SU-DHL-6 (cell line): ENCODE results near the gene N4BP2.

Experiments
- H2AFZ ChIP-seq: fragments of 200-600 bp; sonication (generic); 2 replicates; pipeline ENCODE4 v1.6.1; 2014; ENCODE audit warnings: low read depth, mild to moderate bottlenecking, moderate library complexity, mixed read lengths, antibody characterized with exemption, low read length; ENCODE audit not compliant: severe bottlenecking
- H3F3A ChIP-seq: fragments of 200-600 bp; shearing (Covaris generic); 2 replicates; pipeline ENCODE4 v1.6.0; 2016; ENCODE audit warnings: antibody characterized with exemption, mild to moderate bottlenecking; ENCODE audit not compliant: insufficient read depth
- H3K27ac ChIP-seq: fragments of 200-600 bp; sonication (generic); 2 replicates; pipeline ENCODE4 v1.5.1; 2016; ENCODE audit warnings: low read depth, mild to moderate bottlenecking, low read length, moderate library complexity, mixed read lengths
- H3K27me3 ChIP-seq: fragments of 200-600 bp; sonication (generic), shearing (Covaris generic); 2 replicates; pipeline ENCODE4 v1.6.0; 2014; ENCODE audit warnings: mild to moderate bottlenecking, low read length
- H3K36me3 ChIP-seq: fragments of 200-600 bp; sonication (generic); 2 replicates; pipeline ENCODE4 v1.6.1; 2014; ENCODE audit warnings: mild to moderate bottlenecking, low read length, mixed read lengths
- H3K4me2 ChIP-seq: fragments of 300-600, 200-600 bp; shearing (Covaris generic), sonication (generic); 2 replicates; pipeline ENCODE4 v1.6.0; 2014; ENCODE audit warnings: low read length, low read depth, mild to moderate bottlenecking; ENCODE audit not compliant: poor library complexity, severe bottlenecking
- H3K4me3 ChIP-seq: fragments of 200-600 bp; sonication (generic); 2 replicates; pipeline ENCODE4 v1.5.1; 2014; ENCODE audit warnings: antibody characterized with exemption, low read length, mild to moderate bottlenecking, mixed read lengths; ENCODE audit not compliant: insufficient read depth, poor library complexity, severe bottlenecking
- H3K79me2 ChIP-seq: fragments of 200-600 bp; sonication (generic); 2 replicates; pipeline ENCODE4 v1.6.1; 2014; ENCODE audit warnings: mild to moderate bottlenecking, low read length, moderate library complexity; ENCODE audit not compliant: insufficient read depth
- H3K9ac ChIP-seq: fragments of 200-600 bp; sonication (generic); 2 replicates; pipeline ENCODE4 v1.7.0; 2014; ENCODE audit warnings: mild to moderate bottlenecking, low read length
- H3K9me2 ChIP-seq: fragments of 200-600 bp; sonication (generic); replicated peaks from 2 replicates; pipeline ENCODE4 v1.6.1; 2014; ENCODE audit warnings: low read length; ENCODE audit not compliant: insufficient read depth
- H3K9me3 ChIP-seq: fragments of 200-600 bp; sonication (generic); 2 replicates; pipeline ENCODE4 v1.6.1; 2014; ENCODE audit warnings: low read length, mixed read lengths; ENCODE audit not compliant: insufficient read depth
- H4K20me1 ChIP-seq: fragments of 200-600 bp; sonication (generic); 2 replicates; pipeline ENCODE4 v1.6.1; 2014; ENCODE audit warnings: low read depth, mild to moderate bottlenecking, antibody characterized with exemption, low read length, moderate library complexity, mixed read lengths
- CTCF ChIP-seq: fragments of 200-600 bp; sonication (generic); IDR thresholded peaks from one replicate; pipeline ENCODE4 v1.5.1; 2017; ENCODE audit warnings: antibody characterized with exemption, mild to moderate bottlenecking, low read length, moderate library complexity; ENCODE audit not compliant: insufficient read depth, poor library complexity, severe bottlenecking
- EZH2phosphoT487 ChIP-seq: fragments of 200-600 bp; sonication (generic), shearing (Covaris generic); conservative IDR thresholded peaks from 2 replicates; pipeline ENCODE4 v1.6.1; 2018; ENCODE audit warnings: mild to moderate bottlenecking, antibody characterized with exemption, low read length, moderate library complexity, mixed read lengths

Gene N4BP2

GRCh38 chr4:40053161-40053560 is 3.5 kb upstream of the N4BP2 start:
- Histone ChIP-seq H3F3A (peaks cover 16% of the 10 kb centered on the region), H4K20me1 (no peaks in the 10 kb centered on the region), H3K4me3 (no peak overlapping the region), H3K79me2 (0 out of 2 replicates have a peak, but pooled peaks cover 2% of the 10 kb centered on the region), H3K9me2 (no peaks in the 10 kb centered on the region), H3K27me3 (no peaks in the 10 kb centered on the region), H2AFZ (no peak overlapping the region), H3K36me3 (no peaks in the 10 kb centered on the region), H3K4me2 (no peak overlapping the region), H3K9me3 (no peaks in the 10 kb centered on the region), H3K27ac (no peak overlapping the region), H3K9ac (no peak overlapping the region)
- TF ChIP-seq EZH2phosphoT487 (no peak), CTCF (no peak)

- Histone ChIP-seq H3K4me2 (peak overlapping the region; percentile 96), H3K9me2 (no peaks in the 10 kb centered on the region), H3K79me2 (0 out of 2 replicates have a peak, but pooled peaks cover 4% of the 10 kb centered on the region), H3K27me3 (no peaks in the 10 kb centered on the region), H3F3A (peaks cover 16% of the 10 kb centered on the region), H3K27ac (peak overlapping the region; percentile 16), H2AFZ (peak overlapping the region; percentile 98), H3K36me3 (no peaks in the 10 kb centered on the region), H3K9me3 (no peaks in the 10 kb centered on the region), H3K4me3 (peak overlapping the region; percentile 68), H4K20me1 (no peaks in the 10 kb centered on the region), H3K9ac (peak overlapping the region; percentile 81)
- TF ChIP-seq EZH2phosphoT487 (no peak), CTCF (no peak)
Measured at GRCh38 chr4:40055511-40055862, 1.2 kb upstream of the N4BP2 start.

- no peaks in the 10 kb centered on the region for H3K36me3 ChIP-seq
- no peaks in the 10 kb centered on the region for H3K9me3 ChIP-seq
- 0 out of 2 replicates have a peak, but pooled peaks cover 4% of the 10 kb centered on the region for H3K79me2 ChIP-seq
- peak overlapping the region; percentile 53 for H3K27ac ChIP-seq
- H3K27me3 ChIP-seq, result no peaks in the 10 kb centered on the region
- H3K9ac ChIP-seq, result peak overlapping the region; percentile 81
- no peak for TF ChIP-seq EZH2phosphoT487
- no peak for TF ChIP-seq CTCF
- H3K9me2 ChIP-seq, result no peaks in the 10 kb centered on the region
- no peaks in the 10 kb centered on the region for H4K20me1 ChIP-seq
- peaks cover 16% of the 10 kb centered on the region for H3F3A ChIP-seq
- H3K4me3 ChIP-seq, result peak overlapping the region; percentile 68
- H2AFZ ChIP-seq, result peak overlapping the region; percentile 98
- H3K4me2 ChIP-seq, result peak overlapping the region; percentile 96
Measured at GRCh38 chr4:40055863-40056715, 561 bp upstream of the N4BP2 start.
